GM13977 (cell line): ENCODE data around the gene PABPC1L.

ENCODE experiments used
- DNase-seq: peaks from one replicate; pipeline ENCODE4 v3.0.0; 2012; ENCODE audit warnings: low spot score
- CTCF ChIP-seq: IDR thresholded peaks from 2 replicates; pipeline ENCODE4 v1.5.1; 2012; ENCODE audit warnings: mild to moderate bottlenecking, control low read depth; ENCODE audit not compliant: insufficient read depth; ENCODE audit errors: extremely low read depth, missing control alignments
- in situ Hi-C: fragments of 300-500 bp; cut with MboI; formaldehyde crosslinking; loops from one replicate; pipeline ENCODE4 v1.12.0; 2022; ENCODE audit warnings: low sequenced_read_pairs, low pct_unique_long_range_greater_than_20kb, mixed read lengths, inconsistent platforms; ENCODE audit not compliant: unreplicated experiment

Gene PABPC1L

GRCh38 chr20:44941120-44941691 lies 31.3 kb downstream of the PABPC1L start:
- in situ Hi-C loops: no loop called here
- DNase-seq: no peak
- no peak for TF ChIP-seq CTCF

GRCh38 chr20:44942264-44942973 lies 32.6 kb downstream of the PABPC1L start:
- DNase-seq: no peak
- no peak for TF ChIP-seq CTCF
- in situ Hi-C loops: no loop called here

- in situ Hi-C loops: no loop called here
- DNase-seq: no peak
- no peak for TF ChIP-seq CTCF
Measured at GRCh38 chr20:44943828-44944227, 34.0 kb downstream of the PABPC1L start.

GRCh38 chr20:44945261-44945660 lies 35.4 kb downstream of the PABPC1L start:
- TF ChIP-seq CTCF: no peak
- in situ Hi-C loops: no loop called here
- no peak for DNase-seq

- TF ChIP-seq CTCF: no peak
- no peak for DNase-seq
- in situ Hi-C loops: no loop called here
Measured at GRCh38 chr20:44946271-44946852, 36.5 kb downstream of the PABPC1L start.

GRCh38 chr20:44948107-44948506 lies 38.2 kb downstream of the PABPC1L start:
- no peak for DNase-seq
- TF ChIP-seq CTCF: no peak
- in situ Hi-C loops: no loop called here
